ENCODE results near the gene PGAP6. TPM values are rescaled to one million over a fixed set of nuclear protein-coding genes. Genes with fewer than 3 reads are reported as not detected.

PGAP6 gene
- total and polyA plus RNA-seq, 2 of the 13 experiments (the other 11 are each of a cell fraction or from before 2014, with no cell fraction given): 52.7 to 136 TPM

DNA sequence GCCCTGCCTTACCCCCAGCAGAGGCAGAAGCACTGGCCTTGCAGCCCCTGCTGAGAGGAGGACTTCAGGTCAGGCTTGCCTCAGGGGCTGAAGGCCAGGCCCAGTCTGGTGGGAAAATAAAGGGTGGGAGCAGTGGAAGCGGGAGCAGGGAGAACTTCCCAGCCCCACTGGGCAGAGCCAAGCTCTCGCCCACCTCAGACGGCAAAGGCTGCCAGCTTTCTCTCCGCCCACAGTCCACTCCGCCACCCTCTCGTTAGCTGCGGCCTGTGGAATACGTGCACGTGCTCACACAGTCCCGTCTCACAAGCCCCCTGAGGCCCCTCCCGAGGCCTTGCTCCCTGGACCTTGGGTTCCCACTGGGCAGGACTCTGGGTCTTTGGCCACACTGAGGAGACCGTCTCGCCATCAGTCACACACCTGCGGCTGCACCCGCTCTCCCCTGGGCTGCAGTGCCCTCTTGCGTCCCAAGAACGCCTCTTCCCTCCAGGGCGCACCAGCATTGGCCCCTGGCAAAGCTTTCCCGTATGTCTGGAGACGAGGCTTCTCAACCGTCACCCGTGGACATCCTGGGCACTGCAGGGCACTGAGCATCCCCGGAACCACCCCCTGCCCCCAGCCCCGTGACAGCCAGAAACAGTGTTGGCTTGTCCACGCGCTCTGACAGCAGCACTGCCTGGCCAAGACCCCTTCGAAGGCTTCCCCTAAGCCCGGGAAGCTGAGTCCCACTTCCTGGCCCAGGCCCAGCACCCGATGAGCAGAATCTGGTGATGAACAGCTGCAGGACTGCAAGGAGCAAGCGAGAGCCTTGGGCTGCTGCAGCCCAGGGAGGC is 19.7 kb downstream of the PGAP6 start (continued):
- TF ChIP-seq POLR2G (IDR thresholded peaks at IDR 0.05; ENCODE audit: low read depth, low read length) (peak; percentile 33; the same call in 1 of the 2 replicates), NCOR1 (IDR thresholded peaks at IDR 0.05; ENCODE audit: borderline replicate concordance, low read length) (peak; percentile 41; the same call in 1 of the 2 replicates), FOXC1 (CRISPR knock-in tag; IDR thresholded peaks at IDR 0.05; ENCODE audit: borderline replicate concordance) (peak; percentile 83), MEIS2 (CRISPR knock-in tag; IDR thresholded peaks at IDR 0.05) (peak; percentile 32), ZNF619 (CRISPR knock-in tag; IDR thresholded peaks at IDR 0.05) (0 out of 2 replicates have a peak, but pooled peaks have one; percentile 21), PAWR (CRISPR knock-in tag; IDR thresholded peaks at IDR 0.05; ENCODE audit: borderline replicate concordance) (0 out of 2 replicates have a peak, but pooled peaks have one; percentile 60), ZNF143 (CRISPR knock-in tag; IDR thresholded peaks at IDR 0.05) (peak; percentile 12; the same call in 1 of the 2 replicates), ZNF780A (CRISPR knock-in tag; IDR thresholded peaks at IDR 0.05) (no peak), HNF4G (IDR thresholded peaks at IDR 0.05; ENCODE audit: borderline replicate concordance, low read depth, low read length) (peak; percentile 73), HNF4G (CRISPR knock-in tag; IDR thresholded peaks at IDR 0.05; ENCODE audit: borderline replicate concordance, low read depth) (peak; percentile 83; the same call in 1 of the 2 replicates), RELA (CRISPR knock-in tag; IDR thresholded peaks at IDR 0.05) (0 out of 2 replicates have a peak, but pooled peaks have one; percentile 59), ARID3A (IDR thresholded peaks at IDR 0.05; ENCODE audit: low read depth, low read length) (no peak), RNF2 (conservative IDR thresholded peaks at IDR 0.05; ENCODE audit: low read depth) (no peak), ETV5 (CRISPR knock-in tag; IDR thresholded peaks at IDR 0.05; ENCODE audit: borderline replicate concordance) (peak; percentile 49; the same call in 1 of the 2 replicates), SP2 (CRISPR knock-in tag; IDR thresholded peaks at IDR 0.05) (no peak), CEBPB (IDR thresholded peaks at IDR 0.05; ENCODE audit: borderline replicate concordance, low read depth, low read length) (no peak), ZNF232 (CRISPR knock-in tag; IDR thresholded peaks at IDR 0.05; ENCODE audit: borderline replicate concordance) (peak; percentile 86), KAT8 (CRISPR knock-in tag; IDR thresholded peaks at IDR 0.05) (peak; percentile 53; the same call in 1 of the 2 replicates), JARID2 (CRISPR knock-in tag; IDR thresholded peaks at IDR 0.05; ENCODE audit: insufficient replicate concordance) (peak; percentile 77), SALL2 (CRISPR knock-in tag; IDR thresholded peaks at IDR 0.05) (no peak), ZBTB7A (CRISPR knock-in tag; IDR thresholded peaks at IDR 0.05) (peak; percentile 95), EZH2 (conservative IDR thresholded peaks at IDR 0.05; ENCODE audit: low read depth, low read length) (no peak)
- TF ChIP-seq, protein P1, sequence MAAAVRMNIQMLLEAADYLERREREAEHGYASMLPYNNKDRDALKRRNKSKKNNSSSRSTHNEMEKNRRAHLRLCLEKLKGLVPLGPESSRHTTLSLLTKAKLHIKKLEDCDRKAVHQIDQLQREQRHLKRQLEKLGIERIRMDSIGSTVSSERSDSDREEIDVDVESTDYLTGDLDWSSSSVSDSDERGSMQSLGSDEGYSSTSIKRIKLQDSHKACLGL (CRISPR knock-in tag; IDR thresholded peaks at IDR 0.05): peak; percentile 56; the same call in 1 of the 2 replicates
- TF ChIP-seq, protein P2, sequence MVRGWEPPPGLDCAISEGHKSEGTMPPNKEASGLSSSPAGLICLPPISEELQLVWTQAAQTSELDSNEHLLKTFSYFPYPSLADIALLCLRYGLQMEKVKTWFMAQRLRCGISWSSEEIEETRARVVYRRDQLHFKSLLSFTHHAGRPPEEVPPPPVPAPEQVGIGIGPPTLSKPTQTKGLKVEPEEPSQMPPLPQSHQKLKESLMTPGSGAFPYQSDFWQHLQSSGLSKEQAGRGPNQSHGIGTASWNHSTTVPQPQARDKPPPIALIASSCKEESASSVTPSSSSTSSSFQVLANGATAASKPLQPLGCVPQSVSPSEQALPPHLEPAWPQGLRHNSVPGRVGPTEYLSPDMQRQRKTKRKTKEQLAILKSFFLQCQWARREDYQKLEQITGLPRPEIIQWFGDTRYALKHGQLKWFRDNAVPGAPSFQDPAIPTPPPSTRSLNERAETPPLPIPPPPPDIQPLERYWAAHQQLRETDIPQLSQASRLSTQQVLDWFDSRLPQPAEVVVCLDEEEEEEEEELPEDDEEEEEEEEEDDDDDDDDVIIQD (CRISPR knock-in tag; IDR thresholded peaks at IDR 0.05; ENCODE audit: low read depth): no peak; the same call in 1 of the 2 replicates
- TF ChIP-seq, protein P3, sequence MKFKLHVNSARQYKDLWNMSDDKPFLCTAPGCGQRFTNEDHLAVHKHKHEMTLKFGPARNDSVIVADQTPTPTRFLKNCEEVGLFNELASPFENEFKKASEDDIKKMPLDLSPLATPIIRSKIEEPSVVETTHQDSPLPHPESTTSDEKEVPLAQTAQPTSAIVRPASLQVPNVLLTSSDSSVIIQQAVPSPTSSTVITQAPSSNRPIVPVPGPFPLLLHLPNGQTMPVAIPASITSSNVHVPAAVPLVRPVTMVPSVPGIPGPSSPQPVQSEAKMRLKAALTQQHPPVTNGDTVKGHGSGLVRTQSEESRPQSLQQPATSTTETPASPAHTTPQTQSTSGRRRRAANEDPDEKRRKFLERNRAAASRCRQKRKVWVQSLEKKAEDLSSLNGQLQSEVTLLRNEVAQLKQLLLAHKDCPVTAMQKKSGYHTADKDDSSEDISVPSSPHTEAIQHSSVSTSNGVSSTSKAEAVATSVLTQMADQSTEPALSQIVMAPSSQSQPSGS (CRISPR knock-in tag; IDR thresholded peaks at IDR 0.05): 0 out of 2 replicates have a peak, but pooled peaks have one; percentile 57
